Gastroesophageal sphincter (tissue), 4 donors: Measurements from ENCODE around the gene SLC2A13. TPM values are rescaled to one million over a fixed set of nuclear protein-coding genes. Genes with fewer than 3 reads are reported as not detected.

Experiments
- ATAC-seq: fragments of 150-250 bp; one replicate; pipeline ENCODE4 v1.9.1; 2016; ENCODE audit warnings: mild to moderate bottlenecking, moderate library complexity
- H3K27ac ChIP-seq, 4 donors: fragments of 200-600 bp; sonication (generic) in 3 of 4; 1 replicate in 3 of 4; 2 replicates in 1 of 4; pipeline ENCODE4 v1.5.1; 2016 to 2019
- H3K27me3 ChIP-seq: fragments of 200-600 bp; sonication (generic); one replicate; pipeline ENCODE4 v1.5.1; 2019
- H3K36me3 ChIP-seq, 2 donors: fragments of 200-600 bp; sonication (generic); one replicate each; pipeline ENCODE4 v1.5.1; 2019; ENCODE audit warnings: control low read depth in 1 of 2
- H3K4me1 ChIP-seq, 3 donors: fragments of 200-600 bp; sonication (generic); 1 replicate in 2 of 3; 2 replicates in 1 of 3; pipeline ENCODE4 v1.5.1; 2016 to 2019; ENCODE audit warnings: control low read depth in 2 of 3
- H3K4me3 ChIP-seq, 2 donors: fragments of 200-600 bp; sonication (generic); one replicate each; pipeline ENCODE4 v1.5.1; 2019; ENCODE audit warnings: mild to moderate bottlenecking in 1 of 2, moderate library complexity in 1 of 2
- H3K9me3 ChIP-seq, 3 donors: fragments of 200-600 bp; sonication (generic); one replicate each; pipeline ENCODE4 v1.5.1; 2017 to 2019; ENCODE audit warnings: control low read depth in 2 of 3
- CTCF ChIP-seq, 4 experiments: fragments of 200-600 bp in 2 of 4; fragments of 450-650 bp in 2 of 4; sonication (generic) in 1 of 4; IDR thresholded peaks; one replicate each; pipeline ENCODE4 v1.5.1; 2017 to 2019; ENCODE audit warnings: antibody characterized with exemption in 4 of 4, mild to moderate bottlenecking in 2 of 4, moderate library complexity in 2 of 4
- EP300 ChIP-seq: sonication (generic); formaldehyde crosslinking; IDR thresholded peaks from one replicate; pipeline ENCODE4 v1.6.1; 2017; ENCODE audit warnings: antibody characterized with exemption, mild to moderate bottlenecking
- POLR2A ChIP-seq, 2 donors: fragments of 450-650 bp; IDR thresholded peaks; one replicate each; pipeline ENCODE4 v1.6.1; 2017; ENCODE audit warnings: antibody characterized with exemption in 2 of 2, mild to moderate bottlenecking in 2 of 2, moderate library complexity in 1 of 2
- POLR2AphosphoS5 ChIP-seq: sonication (generic); formaldehyde crosslinking; IDR thresholded peaks from one replicate; pipeline ENCODE4 v1.6.1; 2017; ENCODE audit warnings: antibody characterized with exemption
- WGBS, 2 donors: methylation state at CpG; one replicate each; pipeline ENCODE4 v1.1.5; 2018; ENCODE audit warnings: low coverage in 1 of 2; 5-methylcytosine and 5-hydroxymethylcytosine counted together
- total RNA-seq, 4 donors: library from RNA; depleted of rRNA; stranded (reverse); fragments of >200 nt; gene quantifications; one replicate each; pipeline ENCODE4 v1.1.0, GENCODE V29; 2016

Gene SLC2A13
- total RNA-seq, 4 donors from 2014 or later = 20.4 to 38.3 (median 22.3) TPM

GRCh38 chr12:39736406-39736805 lies 369.5 kb downstream of the SLC2A13 start:
- ATAC-seq = no peak
- 83 to 100% methylated on average over 1 to 2 of the region's 2 CpGs for WGBS, 2 donors
- Histone ChIP-seq H3K27me3 (no peaks in the 10 kb centered on the region), H3K9me3 (peaks cover 0 to 48% (median 3%) of the 10 kb centered on the region in 3 donors), H3K27ac (no peak overlapping the region), H3K4me3 (no peak overlapping the region), H3K36me3 (peaks cover 0 to 6% of the 10 kb centered on the region in 2 donors), H3K4me1 (no peaks in the 10 kb centered on the region)
- TF ChIP-seq CTCF (IDR thresholded peaks at IDR 0.05) = no peak
- no peak for TF ChIP-seq EP300
- no peak for TF ChIP-seq POLR2A (IDR thresholded peaks at IDR 0.05)
- no peak for TF ChIP-seq POLR2AphosphoS5

- H3K27ac ChIP-seq = no peak overlapping the region
- peaks cover 0 to 31% (median 0%) of the 10 kb centered on the region in 3 donors for H3K9me3 ChIP-seq
- no peaks in the 10 kb centered on the region for H3K36me3 ChIP-seq
- no peaks in the 10 kb centered on the region for H3K27me3 ChIP-seq
- whole genome bisulfite sequencing, 2 donors = 45 to 64% methylated on average over 5 of the region's 6 CpGs
- no peak for ATAC-seq
- H3K4me3 ChIP-seq = no peak overlapping the region
- no peaks in the 10 kb centered on the region for H3K4me1 ChIP-seq
- TF ChIP-seq POLR2A (IDR thresholded peaks at IDR 0.05) (no peak), EP300 (no peak), POLR2AphosphoS5 (no peak), CTCF (IDR thresholded peaks at IDR 0.05) (no peak)
These were observed 382.1 kb downstream of the SLC2A13 start for GRCh38 chr12:39723831-39724230.

- H3K27me3 ChIP-seq = no peaks in the 10 kb centered on the region
- WGBS, 2 donors = 67 to 100% methylated on average over 1 of the region's 1 CpG
- TF ChIP-seq CTCF (IDR thresholded peaks at IDR 0.05) = no peak
- TF ChIP-seq EP300 = no peak
- no peak for TF ChIP-seq POLR2A (IDR thresholded peaks at IDR 0.05)
- TF ChIP-seq POLR2AphosphoS5 = no peak
- H3K9me3 ChIP-seq = peaks cover 0 to 18% (median 0%) of the 10 kb centered on the region in 3 donors
- H3K36me3 ChIP-seq = no peaks in the 10 kb centered on the region
- no peak for ATAC-seq
- no peak overlapping the region for H3K27ac ChIP-seq
- H3K4me3 ChIP-seq = no peak overlapping the region
- H3K4me1 ChIP-seq = no peaks in the 10 kb centered on the region
These were observed 383.4 kb downstream of the SLC2A13 start for GRCh38 chr12:39722504-39722903.

- Histone ChIP-seq H3K36me3 (no peaks in the 10 kb centered on the region), H3K4me1 (no peaks in the 10 kb centered on the region), H3K27ac (no peak overlapping the region), H3K9me3 (no peaks in the 10 kb centered on the region), H3K27me3 (no peaks in the 10 kb centered on the region), H3K4me3 (no peak overlapping the region)
- WGBS, 2 donors = 87 to 92% methylated on average over 14 of the region's 14 CpGs
- TF ChIP-seq POLR2AphosphoS5 = no peak
- no peak for TF ChIP-seq EP300
- TF ChIP-seq CTCF (IDR thresholded peaks at IDR 0.05) = no peak
- no peak for TF ChIP-seq POLR2A (IDR thresholded peaks at IDR 0.05)
- no peak for ATAC-seq
These were observed 392.3 kb downstream of the SLC2A13 start for GRCh38 chr12:39713552-39713951.

GRCh38 chr12:39712334-39712733 lies 393.5 kb downstream of the SLC2A13 start:
- Histone ChIP-seq H3K36me3 (no peaks in the 10 kb centered on the region), H3K27me3 (no peaks in the 10 kb centered on the region), H3K4me3 (no peak overlapping the region), H3K9me3 (no peaks in the 10 kb centered on the region), H3K27ac (no peak overlapping the region), H3K4me1 (no peaks in the 10 kb centered on the region)
- WGBS, 2 donors = 85 to 90% methylated on average over 19 to 20 of the region's 20 CpGs
- no peak for TF ChIP-seq POLR2AphosphoS5
- TF ChIP-seq CTCF (IDR thresholded peaks at IDR 0.05) = no peak
- TF ChIP-seq POLR2A (IDR thresholded peaks at IDR 0.05) = no peak
- no peak for TF ChIP-seq EP300
- ATAC-seq = no peak
